A673 (cell line): Measurements from ENCODE around the gene SLC26A8.

Source experiments
- EZH2 ChIP-seq: fragments of 200-600 bp; sonication (generic); IDR thresholded peaks from 2 replicates; pipeline ENCODE4 v1.6.1; 2017; ENCODE audit warnings: borderline replicate concordance, low read depth, mild to moderate bottlenecking, mixed read lengths, antibody characterized with exemption, low read length; ENCODE audit not compliant: poor library complexity, severe bottlenecking
- TF ChIP-seq, protein P1 (sequence below): fragments of 300-800, 200-600 bp; sonication (generic); conservative IDR thresholded peaks from 2 replicates; pipeline ENCODE4 v1.5.1; 2017; ENCODE audit warnings: low read depth, mild to moderate bottlenecking, antibody characterized with exemption, low read length, moderate library complexity, mixed read lengths

DNA sequence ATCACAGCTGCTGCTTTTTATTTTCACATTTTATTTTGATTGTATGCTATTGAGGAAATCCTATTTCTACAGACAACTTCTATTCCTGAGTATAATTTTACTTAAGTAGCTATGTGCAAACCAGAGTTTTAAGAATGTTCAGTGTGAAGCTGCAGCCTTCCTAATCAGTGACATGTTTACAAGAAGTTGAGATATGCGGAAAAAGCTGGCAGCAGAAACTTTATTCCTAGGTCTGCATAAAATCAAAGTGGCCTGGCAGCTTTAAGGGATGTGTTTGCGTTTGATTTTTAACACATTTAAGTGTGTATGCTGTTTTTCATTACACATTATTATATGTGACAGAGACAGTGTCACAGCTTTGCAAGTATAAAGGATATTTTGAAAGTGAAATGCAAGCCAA is 29.4 kb upstream of the SLC26A8 start:
- TF ChIP-seq, protein P1, sequence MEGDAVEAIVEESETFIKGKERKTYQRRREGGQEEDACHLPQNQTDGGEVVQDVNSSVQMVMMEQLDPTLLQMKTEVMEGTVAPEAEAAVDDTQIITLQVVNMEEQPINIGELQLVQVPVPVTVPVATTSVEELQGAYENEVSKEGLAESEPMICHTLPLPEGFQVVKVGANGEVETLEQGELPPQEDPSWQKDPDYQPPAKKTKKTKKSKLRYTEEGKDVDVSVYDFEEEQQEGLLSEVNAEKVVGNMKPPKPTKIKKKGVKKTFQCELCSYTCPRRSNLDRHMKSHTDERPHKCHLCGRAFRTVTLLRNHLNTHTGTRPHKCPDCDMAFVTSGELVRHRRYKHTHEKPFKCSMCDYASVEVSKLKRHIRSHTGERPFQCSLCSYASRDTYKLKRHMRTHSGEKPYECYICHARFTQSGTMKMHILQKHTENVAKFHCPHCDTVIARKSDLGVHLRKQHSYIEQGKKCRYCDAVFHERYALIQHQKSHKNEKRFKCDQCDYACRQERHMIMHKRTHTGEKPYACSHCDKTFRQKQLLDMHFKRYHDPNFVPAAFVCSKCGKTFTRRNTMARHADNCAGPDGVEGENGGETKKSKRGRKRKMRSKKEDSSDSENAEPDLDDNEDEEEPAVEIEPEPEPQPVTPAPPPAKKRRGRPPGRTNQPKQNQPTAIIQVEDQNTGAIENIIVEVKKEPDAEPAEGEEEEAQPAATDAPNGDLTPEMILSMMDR, result no peak
- TF ChIP-seq EZH2, result no peak
